Mesenchymal stem cell (in vitro differentiated cells and primary cell): ENCODE measurements around the gene DPYD.

Source experiments
- DNase-seq: peaks from one replicate; pipeline ENCODE4 v3.0.0-alpha.2; 2013
- H2AFZ ChIP-seq: one replicate; pipeline ENCODE4 v1.6.1; 2013; ENCODE audit warnings: low read depth, mild to moderate bottlenecking, control low read depth, inconsistent platforms, low read length, moderate library complexity
- H2AK5ac ChIP-seq: 2 replicates; pipeline ENCODE4 v1.6.1; 2013; ENCODE audit warnings: low read length, moderate library complexity, mild to moderate bottlenecking, inconsistent platforms; ENCODE audit not compliant: severe bottlenecking
- H2BK120ac ChIP-seq: one replicate; pipeline ENCODE4 v1.6.1; 2013; ENCODE audit warnings: low read depth, mild to moderate bottlenecking, inconsistent platforms, low read length, moderate library complexity
- H2BK12ac ChIP-seq, 2 experiments: one replicate each; pipeline ENCODE4 v1.6.1; 2013; ENCODE audit warnings: inconsistent platforms in 2 of 2, low read length in 2 of 2, mild to moderate bottlenecking in 2 of 2, moderate library complexity in 2 of 2, control low read depth in 1 of 2
- H2BK15ac ChIP-seq: one replicate; pipeline ENCODE4 v1.6.1; 2013; ENCODE audit warnings: mild to moderate bottlenecking, low read depth, inconsistent platforms; ENCODE audit not compliant: poor library complexity, severe bottlenecking
- H2BK5ac ChIP-seq: 2 replicates; pipeline ENCODE4 v1.6.1; 2013; ENCODE audit warnings: low read depth, mild to moderate bottlenecking, low read length, control low read depth, inconsistent platforms; ENCODE audit not compliant: poor library complexity, severe bottlenecking
- H3K14ac ChIP-seq, 2 experiments: one replicate each; pipeline ENCODE4 v1.6.1; 2013; ENCODE audit warnings: inconsistent platforms in 2 of 2, low read length in 2 of 2, control low read depth in 1 of 2, mild to moderate bottlenecking in 1 of 2, moderate library complexity in 1 of 2
- H3K18ac ChIP-seq, 2 experiments: one replicate each; pipeline ENCODE4 v1.6.1; 2013; ENCODE audit warnings: inconsistent platforms in 2 of 2, low read length in 2 of 2, control low read depth in 1 of 2, low read depth in 1 of 2, mild to moderate bottlenecking in 1 of 2
- H3K23ac ChIP-seq, 2 experiments: one replicate each; pipeline ENCODE4 v1.6.1; 2013; ENCODE audit warnings: inconsistent platforms in 2 of 2, low read length in 2 of 2, mild to moderate bottlenecking in 2 of 2, moderate library complexity in 2 of 2, control low read depth in 1 of 2
- H3K27ac ChIP-seq: 2 replicates; pipeline ENCODE4 v1.5.1; 2013; ENCODE audit warnings: mild to moderate bottlenecking, moderate library complexity, low read length, control low read depth, inconsistent platforms; ENCODE audit not compliant: poor library complexity, severe bottlenecking
- H3K27me3 ChIP-seq, 2 experiments: 2 replicates each; pipeline versions ENCODE4 v1.6.1 to v1.7.0; 2013; ENCODE audit warnings: low read length in 2 of 2, mild to moderate bottlenecking in 2 of 2, moderate library complexity in 2 of 2, control low read depth in 1 of 2, inconsistent platforms in 1 of 2; ENCODE audit not compliant: control insufficient read depth in 1 of 2, insufficient read depth in 1 of 2
- H3K36me3 ChIP-seq, 2 experiments: 2 replicates each; pipeline versions ENCODE4 v1.6.1 to v1.7.0; 2013; ENCODE audit warnings: low read length in 2 of 2, control low read depth in 1 of 2, inconsistent platforms in 1 of 2, low read depth in 1 of 2, mild to moderate bottlenecking in 1 of 2; ENCODE audit not compliant: insufficient read depth in 2 of 2, control insufficient read depth in 1 of 2
- H3K4ac ChIP-seq, 2 experiments: one replicate each; pipeline ENCODE4 v1.6.1; 2013; ENCODE audit warnings: inconsistent platforms in 2 of 2, low read length in 2 of 2, mild to moderate bottlenecking in 2 of 2, moderate library complexity in 2 of 2, control low read depth in 1 of 2, low read depth in 1 of 2
- H3K4me1 ChIP-seq: 2 replicates; pipeline ENCODE4 v1.6.1; 2013; ENCODE audit warnings: low read depth, low read length, control low read depth; ENCODE audit not compliant: control insufficient read depth, insufficient read depth
- H3K4me2 ChIP-seq: 2 replicates; pipeline ENCODE4 v1.6.1; 2013; ENCODE audit warnings: low read length, mild to moderate bottlenecking, inconsistent platforms; ENCODE audit not compliant: poor library complexity, severe bottlenecking
- H3K4me3 ChIP-seq, 2 experiments: 2 replicates each; pipeline versions ENCODE4 v1.5.1 to v1.7.0; 2013; ENCODE audit warnings: low read length in 2 of 2, mild to moderate bottlenecking in 2 of 2, control low read depth in 1 of 2, low read depth in 1 of 2; ENCODE audit not compliant: insufficient read depth in 1 of 2
- H3K79me1 ChIP-seq: replicated peaks from 2 replicates; pipeline ENCODE4 v1.6.1; 2013; ENCODE audit warnings: mild to moderate bottlenecking, control low read depth, low read length, inconsistent platforms; ENCODE audit not compliant: poor library complexity, severe bottlenecking
- H3K9ac ChIP-seq: 2 replicates; pipeline ENCODE4 v1.7.0; 2013; ENCODE audit warnings: mild to moderate bottlenecking, low read length, moderate library complexity
- H3K9me3 ChIP-seq: 2 replicates; pipeline ENCODE4 v1.7.0; 2013; ENCODE audit warnings: mild to moderate bottlenecking, low read length; ENCODE audit not compliant: control insufficient read depth
- H4K8ac ChIP-seq: one replicate; pipeline ENCODE4 v1.6.1; 2013; ENCODE audit warnings: inconsistent platforms, mild to moderate bottlenecking, low read length, moderate library complexity
- H4K91ac ChIP-seq: one replicate; pipeline ENCODE4 v1.6.1; 2013; ENCODE audit warnings: mild to moderate bottlenecking, low read length, inconsistent platforms
- WGBS: methylation state at CpG from one replicate; pipeline ENCODE4 v1.1.7; 2013; ENCODE audit warnings: mixed read lengths; 5-methylcytosine and 5-hydroxymethylcytosine counted together

Gene DPYD

GRCh38 chr1:97044159-97044760, 876.6 kb downstream of the DPYD start:
- no peak for DNase-seq
- WGBS = 86% methylated on average over 7 of the region's 7 CpGs
- no peak overlapping the region for H3K14ac ChIP-seq
- H2BK120ac ChIP-seq = no peak overlapping the region
- H2AFZ ChIP-seq = no peak overlapping the region
- no peak overlapping the region for H2AK5ac ChIP-seq
- H2BK5ac ChIP-seq = no peak overlapping the region
- H3K79me1 ChIP-seq = no peaks in the 10 kb centered on the region
- H3K23ac ChIP-seq = no peak overlapping the region
- peaks cover 0 to 6% of the 10 kb centered on the region in 2 experiments for H3K36me3 ChIP-seq
- peaks cover 20% of the 10 kb centered on the region for H3K9me3 ChIP-seq
- no peak overlapping the region for H2BK15ac ChIP-seq
- H3K9ac ChIP-seq = no peak overlapping the region
- H4K8ac ChIP-seq = no peak overlapping the region
- no peak overlapping the region for H3K4me2 ChIP-seq
- no peak overlapping the region for H3K4ac ChIP-seq
- no peaks in the 10 kb centered on the region for H3K4me1 ChIP-seq
- H3K18ac ChIP-seq = no peak overlapping the region
- H3K27ac ChIP-seq = no peak overlapping the region
- no peak overlapping the region for H4K91ac ChIP-seq
- H3K27me3 ChIP-seq = no peaks in the 10 kb centered on the region
- H3K4me3 ChIP-seq = no peak overlapping the region
- H2BK12ac ChIP-seq = no peak overlapping the region

DNA sequence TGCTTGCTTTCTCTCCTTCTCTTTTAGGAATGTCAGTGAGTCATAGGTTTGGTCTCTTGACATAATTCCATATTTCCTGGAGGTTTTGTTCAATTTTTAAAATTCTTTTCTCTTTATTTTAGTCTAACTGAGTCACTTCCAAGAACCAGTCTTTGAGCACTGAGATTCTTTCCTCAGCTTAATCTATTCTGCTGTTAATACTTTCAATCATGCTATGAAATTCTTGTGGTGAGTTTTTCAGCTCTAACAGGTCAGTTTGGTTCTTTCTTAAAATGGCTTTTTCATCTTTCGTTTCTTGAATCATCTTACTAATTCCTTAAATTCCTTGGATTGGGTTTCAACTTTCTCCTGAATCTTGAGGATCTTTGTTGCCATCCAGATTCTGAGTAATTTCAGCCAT, 878.3 kb downstream of the DPYD start:
- H3K79me1 ChIP-seq = no peaks in the 10 kb centered on the region
- no peak overlapping the region for H2BK5ac ChIP-seq
- H3K4me3 ChIP-seq = no peak overlapping the region

GRCh38 chr1:97041026-97041425, 879.8 kb downstream of the DPYD start:
- Histone ChIP-seq H3K36me3 (peaks cover 0 to 6% of the 10 kb centered on the region in 2 experiments), H2BK12ac (no peak overlapping the region), H3K23ac (no peak overlapping the region), H3K4me3 (no peak overlapping the region), H2BK5ac (no peak overlapping the region), H3K79me1 (no peaks in the 10 kb centered on the region), H3K27ac (no peak overlapping the region), H2AFZ (no peak overlapping the region), H2AK5ac (no peak overlapping the region), H3K18ac (no peak overlapping the region), H2BK15ac (no peak overlapping the region), H3K4me2 (no peak overlapping the region), H3K4me1 (no peaks in the 10 kb centered on the region), H3K27me3 (no peaks in the 10 kb centered on the region), H2BK120ac (no peak overlapping the region), H4K8ac (no peak overlapping the region), H3K9me3 (peaks cover 26% of the 10 kb centered on the region), H4K91ac (no peak overlapping the region), H3K4ac (no peak overlapping the region), H3K9ac (no peak overlapping the region), H3K14ac (no peak overlapping the region)
- 89% methylated on average over 2 of the region's 2 CpGs for WGBS
- DNase-seq = no peak

More for the DNA sequence above, 878.3 kb downstream of the DPYD start:
- Histone ChIP-seq H3K27ac (peak overlapping the region; percentile 13), H3K36me3 (peaks cover 0 to 6% of the 10 kb centered on the region in 2 experiments), H3K14ac (no peak overlapping the region), H3K18ac (no peak overlapping the region), H3K9me3 (peaks cover 26% of the 10 kb centered on the region), H2BK12ac (no peak overlapping the region), H3K23ac (no peak overlapping the region), H3K4me2 (no peak overlapping the region), H2AK5ac (no peak overlapping the region), H4K8ac (no peak overlapping the region), H3K4ac (no peak overlapping the region), H3K9ac (no peak overlapping the region), H3K4me1 (no peaks in the 10 kb centered on the region), H3K27me3 (no peaks in the 10 kb centered on the region), H2BK15ac (no peak overlapping the region), H2BK120ac (no peak overlapping the region), H4K91ac (no peak overlapping the region), H2AFZ (no peak overlapping the region)
- DNase-seq = no peak
- no CpG with 5 or more reads among the region's 1 CpG for WGBS

GRCh38 chr1:97038410-97038809, 882.4 kb downstream of the DPYD start:
- H3K14ac ChIP-seq = no peak overlapping the region
- 72% methylated on average over 4 of the region's 4 CpGs for WGBS
- no peak overlapping the region for H2BK120ac ChIP-seq
- DNase-seq = no peak
- no peak overlapping the region for H3K9ac ChIP-seq
- H2AK5ac ChIP-seq = no peak overlapping the region
- no peak overlapping the region for H2BK15ac ChIP-seq
- no peak overlapping the region for H3K4me3 ChIP-seq
- H3K4me1 ChIP-seq = no peaks in the 10 kb centered on the region
- peaks cover 25% of the 10 kb centered on the region for H3K9me3 ChIP-seq
- H3K27me3 ChIP-seq = no peaks in the 10 kb centered on the region
- no peak overlapping the region for H4K8ac ChIP-seq
- H3K36me3 ChIP-seq = peaks cover 0 to under 1% of the 10 kb centered on the region in 2 experiments
- H2BK5ac ChIP-seq = no peak overlapping the region
- H3K4me2 ChIP-seq = no peak overlapping the region
- no peak overlapping the region for H4K91ac ChIP-seq
- H2AFZ ChIP-seq = no peak overlapping the region
- no peak overlapping the region for H3K18ac ChIP-seq
- no peak overlapping the region for H3K4ac ChIP-seq
- no peak overlapping the region for H2BK12ac ChIP-seq
- H3K27ac ChIP-seq = no peak overlapping the region
- H3K23ac ChIP-seq = no peak overlapping the region
- H3K79me1 ChIP-seq = no peaks in the 10 kb centered on the region
